Activated CD4-positive, alpha-beta T cell treated with anti-CD3 and anti-CD28 coated beads for 48 hours (primary cell): ENCODE results near the gene DOCK1.
A peak's percentile ranks its signal among the peaks of the same experiment; 100 is the strongest.
"Not testable (repeated sequence)": the region's sequence is repeated elsewhere in the genome, so short reads cannot be mapped to it uniquely, and the experiment has no call there.

Experiments
- DNase-seq: peaks from one replicate; pipeline ENCODE4 v3.0.0-alpha.2; 2020

Gene DOCK1

GRCh38 chr10:127293640-127294039, 388.4 kb downstream of the DOCK1 start:
- peak; percentile 62 for DNase-seq

GRCh38 chr10:127296696-127297095, 391.5 kb downstream of the DOCK1 start:
- no peak for DNase-seq

- DNase-seq, result no peak
These were observed 393.2 kb downstream of the DOCK1 start for GRCh38 chr10:127298381-127298780.

GRCh38 chr10:127299192-127299591, 394.0 kb downstream of the DOCK1 start:
- not testable (repeated sequence) for DNase-seq

- no peak for DNase-seq
These were observed 394.9 kb downstream of the DOCK1 start for GRCh38 chr10:127299956-127300689.

GRCh38 chr10:127300868-127301321, 395.7 kb downstream of the DOCK1 start:
- DNase-seq, result no peak

- DNase-seq, result no peak
These were observed 397.1 kb downstream of the DOCK1 start for GRCh38 chr10:127302343-127302742.

- no peak for DNase-seq
These were observed 397.9 kb downstream of the DOCK1 start for GRCh38 chr10:127303105-127303504.

- DNase-seq, result no peak
These were observed 398.5 kb downstream of the DOCK1 start for GRCh38 chr10:127303746-127304145.

- no peak for DNase-seq
These were observed 401.3 kb downstream of the DOCK1 start for GRCh38 chr10:127306479-127306878.

- no peak for DNase-seq
These were observed 402.1 kb downstream of the DOCK1 start for GRCh38 chr10:127307338-127307737.

- DNase-seq, result no peak
These were observed 402.8 kb downstream of the DOCK1 start for GRCh38 chr10:127308031-127308430.

- not testable (repeated sequence) for DNase-seq
These were observed 404.4 kb downstream of the DOCK1 start for GRCh38 chr10:127309619-127310018.

- DNase-seq, result no peak
These were observed 405.2 kb downstream of the DOCK1 start for GRCh38 chr10:127310430-127310829.

- no peak for DNase-seq
These were observed 405.7 kb downstream of the DOCK1 start for GRCh38 chr10:127310923-127311322.

GRCh38 chr10:127313996-127314700, 408.9 kb downstream of the DOCK1 start:
- DNase-seq, result no peak

- no peak for DNase-seq
These were observed 409.6 kb downstream of the DOCK1 start for GRCh38 chr10:127314797-127315196.

- DNase-seq, result no peak
These were observed 410.7 kb downstream of the DOCK1 start for GRCh38 chr10:127315888-127316287.

GRCh38 chr10:127318396-127318795, 413.2 kb downstream of the DOCK1 start:
- no peak for DNase-seq

GRCh38 chr10:127319271-127319670, 414.0 kb downstream of the DOCK1 start:
- no peak for DNase-seq

GRCh38 chr10:127319691-127320090, 414.5 kb downstream of the DOCK1 start:
- no peak for DNase-seq

- DNase-seq, result no peak
These were observed 414.9 kb downstream of the DOCK1 start for GRCh38 chr10:127320176-127320575.

- no peak for DNase-seq
These were observed 417.1 kb downstream of the DOCK1 start for GRCh38 chr10:127322286-127322685.

GRCh38 chr10:127325506-127325905, 420.3 kb downstream of the DOCK1 start:
- no peak for DNase-seq
